ENCODE data around the gene DIAPH1. TPM values are rescaled to one million over a fixed set of nuclear protein-coding genes. Genes with fewer than 3 reads are reported as not detected.

DIAPH1 gene
- total RNA-seq, 1 donor from 2014 or later = 65.8 TPM

- H3K36me3 ChIP-seq = peaks cover 14 to 18% of the 10 kb centered on the region in 2 donors
- TF ChIP-seq CTCF (IDR thresholded peaks at IDR 0.05) = no peak
- H3K9me3 ChIP-seq = no peaks in the 10 kb centered on the region
- H3K27ac ChIP-seq = no peak overlapping the region
- intact Hi-C loops (cut with DNase I) = loop anchor here (5.0 kb wide), 1 partner anchor 47 kb away; the partner anchor contains the start of genes HDAC3 and RELL2
- DNase-seq (ENCODE audit: low spot score in 2 of 2) = no peak
- no peak overlapping the region for H3K4me3 ChIP-seq
- H3K4me1 ChIP-seq = peaks cover 0 to 5% of the 10 kb centered on the region in 2 donors
- H3K27me3 ChIP-seq = no peaks in the 10 kb centered on the region
Observed at GRCh38 chr5:141590127-141590526, 28.7 kb downstream of the DIAPH1 start.

GRCh38 chr5:141586246-141586645 lies 32.6 kb downstream of the DIAPH1 start:
- no peak for TF ChIP-seq CTCF (IDR thresholded peaks at IDR 0.05)
- no peaks in the 10 kb centered on the region for H3K27me3 ChIP-seq
- H3K9me3 ChIP-seq = no peaks in the 10 kb centered on the region
- no peak overlapping the region for H3K27ac ChIP-seq
- H3K4me3 ChIP-seq = no peak overlapping the region
- H3K4me1 ChIP-seq = no peaks in the 10 kb centered on the region
- intact Hi-C loops (cut with DNase I) = no loop called here
- H3K36me3 ChIP-seq = peaks cover 44 to 56% of the 10 kb centered on the region in 2 donors
- DNase-seq (ENCODE audit: low spot score in 2 of 2) = no peak

DNA sequence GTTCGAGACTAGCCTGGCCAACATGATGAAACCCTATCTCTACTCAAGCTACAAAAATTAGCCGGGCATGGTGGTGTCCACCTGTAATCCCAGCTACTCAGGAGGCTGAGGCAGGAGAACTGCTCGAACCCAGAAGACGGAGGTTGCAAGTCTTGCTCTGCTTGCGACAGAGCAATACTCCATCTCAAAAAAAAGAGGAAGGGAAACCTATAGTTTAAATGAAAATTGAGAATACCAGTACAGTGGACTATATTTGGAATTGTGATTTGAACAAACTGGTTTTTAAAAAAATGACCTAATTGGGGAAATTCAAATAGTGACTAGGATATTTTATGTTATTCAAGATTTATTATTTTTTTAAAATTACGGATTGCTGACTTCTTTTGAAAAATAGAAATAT lies 33.2 kb downstream of the DIAPH1 start:
- H3K27me3 ChIP-seq = no peaks in the 10 kb centered on the region
- H3K27ac ChIP-seq = no peak overlapping the region
- TF ChIP-seq CTCF (IDR thresholded peaks at IDR 0.05) = no peak
- no peaks in the 10 kb centered on the region for H3K4me1 ChIP-seq
- H3K4me3 ChIP-seq = no peak overlapping the region
- H3K36me3 ChIP-seq = peaks cover 49 to 62% of the 10 kb centered on the region in 2 donors
- H3K9me3 ChIP-seq = no peaks in the 10 kb centered on the region
- DNase-seq (ENCODE audit: low spot score in 2 of 2) = no peak
- intact Hi-C loops (cut with DNase I) = no loop called here

DNA sequence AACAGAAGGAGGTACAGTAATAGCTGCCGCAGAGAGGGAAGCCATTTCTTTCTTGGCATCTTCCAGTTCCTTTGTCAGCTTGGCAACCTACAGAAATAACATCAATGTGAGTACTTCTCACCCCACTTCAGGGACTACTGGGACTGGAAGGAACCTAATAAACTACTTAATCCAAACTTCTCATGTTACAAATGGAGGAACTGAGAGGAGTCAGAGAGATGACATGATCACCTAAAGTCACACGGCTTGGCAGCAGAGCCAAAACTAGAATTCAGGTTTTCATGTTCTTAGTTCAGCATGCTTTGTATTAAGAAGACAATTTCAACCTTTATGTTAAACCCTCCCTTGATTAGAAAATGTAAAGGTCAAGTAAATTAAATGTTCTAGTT lies 44.7 kb downstream of the DIAPH1 start:
- intact Hi-C loops (cut with DNase I) = no loop called here
- no peak for TF ChIP-seq CTCF (IDR thresholded peaks at IDR 0.05)

GRCh38 chr5:141573489-141574121 lies 45.2 kb downstream of the DIAPH1 start:
- peaks cover 69 to 90% of the 10 kb centered on the region in 2 donors for H3K36me3 ChIP-seq
- no peak overlapping the region for H3K4me3 ChIP-seq
- no peak for TF ChIP-seq CTCF (IDR thresholded peaks at IDR 0.05)
- intact Hi-C loops (cut with DNase I) = no loop called here
- H3K27ac ChIP-seq = no peak overlapping the region
- DNase-seq (ENCODE audit: low spot score in 2 of 2) = no peak
- H3K4me1 ChIP-seq = no peaks in the 10 kb centered on the region
- no peaks in the 10 kb centered on the region for H3K27me3 ChIP-seq
- H3K9me3 ChIP-seq = no peaks in the 10 kb centered on the region

More for the DNA sequence above, 44.7 kb downstream of the DIAPH1 start:
- H3K27me3 ChIP-seq = no peaks in the 10 kb centered on the region
- peaks cover 74 to 91% of the 10 kb centered on the region in 2 donors for H3K36me3 ChIP-seq
- no peak for DNase-seq (ENCODE audit: low spot score in 2 of 2)
- no peaks in the 10 kb centered on the region for H3K9me3 ChIP-seq
- H3K4me1 ChIP-seq = no peaks in the 10 kb centered on the region
- H3K4me3 ChIP-seq = no peak overlapping the region
- H3K27ac ChIP-seq = no peak overlapping the region

All from ascending aorta (tissue), 2 donors.